ENCODE data around the gene WNT3A. TPM values are rescaled to one million over a fixed set of nuclear protein-coding genes. Genes with fewer than 3 reads are reported as not detected.

Gene WNT3A
- total RNA-seq, 2 donors from 2014 or later, result not detected

GRCh38 chr1:228079013-228079412 lies 72.2 kb downstream of the WNT3A start:
- Histone ChIP-seq H3K4me3 (no peak overlapping the region), H3K9me3 (no peaks in the 10 kb centered on the region), H3K36me3 (no peaks in the 10 kb centered on the region), H3K4me1 (ENCODE audit: control insufficient read depth in 1 of 2, low read depth in 2 of 2) (peaks cover 6 to 16% of the 10 kb centered on the region in 2 donors), H3K27ac (no peak overlapping the region), H3K27me3 (replicated peaks; ENCODE audit: insufficient read depth) (no peaks in the 10 kb centered on the region)
- DNase-seq (ENCODE audit: low spot score) (no peak), ATAC-seq (ENCODE audit: insufficient number of reproducible peaks, low FRiP score, low read depth) (no peak)
- TF ChIP-seq, protein P1, sequence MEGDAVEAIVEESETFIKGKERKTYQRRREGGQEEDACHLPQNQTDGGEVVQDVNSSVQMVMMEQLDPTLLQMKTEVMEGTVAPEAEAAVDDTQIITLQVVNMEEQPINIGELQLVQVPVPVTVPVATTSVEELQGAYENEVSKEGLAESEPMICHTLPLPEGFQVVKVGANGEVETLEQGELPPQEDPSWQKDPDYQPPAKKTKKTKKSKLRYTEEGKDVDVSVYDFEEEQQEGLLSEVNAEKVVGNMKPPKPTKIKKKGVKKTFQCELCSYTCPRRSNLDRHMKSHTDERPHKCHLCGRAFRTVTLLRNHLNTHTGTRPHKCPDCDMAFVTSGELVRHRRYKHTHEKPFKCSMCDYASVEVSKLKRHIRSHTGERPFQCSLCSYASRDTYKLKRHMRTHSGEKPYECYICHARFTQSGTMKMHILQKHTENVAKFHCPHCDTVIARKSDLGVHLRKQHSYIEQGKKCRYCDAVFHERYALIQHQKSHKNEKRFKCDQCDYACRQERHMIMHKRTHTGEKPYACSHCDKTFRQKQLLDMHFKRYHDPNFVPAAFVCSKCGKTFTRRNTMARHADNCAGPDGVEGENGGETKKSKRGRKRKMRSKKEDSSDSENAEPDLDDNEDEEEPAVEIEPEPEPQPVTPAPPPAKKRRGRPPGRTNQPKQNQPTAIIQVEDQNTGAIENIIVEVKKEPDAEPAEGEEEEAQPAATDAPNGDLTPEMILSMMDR (IDR thresholded peaks at IDR 0.05), result no peak

GRCh38 chr1:228079601-228080263 lies 72.9 kb downstream of the WNT3A start:
- no peaks in the 10 kb centered on the region for H3K9me3 ChIP-seq
- H3K27ac ChIP-seq, result no peak overlapping the region
- no peaks in the 10 kb centered on the region for H3K27me3 ChIP-seq (replicated peaks; ENCODE audit: insufficient read depth)
- H3K36me3 ChIP-seq, result no peaks in the 10 kb centered on the region
- peaks cover 10 to 23% of the 10 kb centered on the region in 2 donors for H3K4me1 ChIP-seq (ENCODE audit: control insufficient read depth in 1 of 2, low read depth in 2 of 2)
- no peak for ATAC-seq (ENCODE audit: insufficient number of reproducible peaks, low FRiP score, low read depth)
- H3K4me3 ChIP-seq, result no peak overlapping the region
- TF ChIP-seq, protein P1 (IDR thresholded peaks at IDR 0.05), result no peak
- no peak for DNase-seq (ENCODE audit: low spot score)

- TF ChIP-seq, protein P1 (IDR thresholded peaks at IDR 0.05), result no peak
- DNase-seq (ENCODE audit: low spot score) (no peak), ATAC-seq (ENCODE audit: insufficient number of reproducible peaks, low FRiP score, low read depth) (no peak)
- Histone ChIP-seq H3K27ac (no peak overlapping the region), H3K27me3 (replicated peaks; ENCODE audit: insufficient read depth) (no peaks in the 10 kb centered on the region), H3K36me3 (no peaks in the 10 kb centered on the region), H3K4me3 (peak overlapping the region; percentile 99), H3K9me3 (no peaks in the 10 kb centered on the region), H3K4me1 (ENCODE audit: control insufficient read depth in 1 of 2, low read depth in 2 of 2) (peaks cover 24 to 37% of the 10 kb centered on the region in 2 donors)
These were observed 74.3 kb downstream of the WNT3A start for GRCh38 chr1:228081144-228081543.

- ATAC-seq (ENCODE audit: insufficient number of reproducible peaks, low FRiP score, low read depth), result no peak
- Histone ChIP-seq H3K9me3 (no peaks in the 10 kb centered on the region), H3K4me3 (peak overlapping the region; percentile 99), H3K4me1 (ENCODE audit: control insufficient read depth in 1 of 2, low read depth in 2 of 2) (peaks cover 29 to 42% of the 10 kb centered on the region in 2 donors), H3K27me3 (replicated peaks; ENCODE audit: insufficient read depth) (no peaks in the 10 kb centered on the region), H3K27ac (peak overlapping the region in 1 of 2 donors; percentile 99), H3K36me3 (no peaks in the 10 kb centered on the region)
- TF ChIP-seq, protein P1 (IDR thresholded peaks at IDR 0.05), result no peak
- DNase-seq (ENCODE audit: low spot score), result no peak
These were observed 74.9 kb downstream of the WNT3A start for GRCh38 chr1:228081578-228082213.

GRCh38 chr1:228082214-228082917 lies 75.6 kb downstream of the WNT3A start, which contains the start of gene ARF1:
ARF1 (plus strand) TSS chr1:228082708; CDS start chr1:228097115, 14,407 bp downstream.
- DNase-seq (ENCODE audit: low spot score), result peak; percentile 58
- peak within 1 kb of the TSS; percentile 97 to 99 for H3K27ac ChIP-seq
- TF ChIP-seq, protein P1 (IDR thresholded peaks at IDR 0.05), result peak; percentile 27
- no peaks in the 10 kb centered on the region for H3K36me3 ChIP-seq
- peak; percentile 83 for ATAC-seq (ENCODE audit: insufficient number of reproducible peaks, low FRiP score, low read depth)
- no peaks in the 10 kb centered on the region for H3K9me3 ChIP-seq
- H3K27me3 ChIP-seq (replicated peaks; ENCODE audit: insufficient read depth), result no peaks in the 10 kb centered on the region
- H3K4me1 ChIP-seq (ENCODE audit: control insufficient read depth in 1 of 2, low read depth in 2 of 2), result peaks cover 36 to 49% of the 10 kb centered on the region in 2 donors
- peak within 1 kb of the TSS; percentile 99 for H3K4me3 ChIP-seq
